Measurements from ENCODE around the gene NPB.
A peak's percentile ranks its signal among the peaks of the same experiment; 100 is the strongest.
"Not testable (repeated sequence)": the region's sequence is repeated elsewhere in the genome, so short reads cannot be mapped to it uniquely, and the experiment has no call there.

NPB gene

GRCh38 chr17:81912441-81913309 lies 10.6 kb downstream of the NPB start:
- no peak for DNase-seq

- no peak for DNase-seq
Observed at GRCh38 chr17:81913394-81914102, 11.5 kb downstream of the NPB start.

DNA sequence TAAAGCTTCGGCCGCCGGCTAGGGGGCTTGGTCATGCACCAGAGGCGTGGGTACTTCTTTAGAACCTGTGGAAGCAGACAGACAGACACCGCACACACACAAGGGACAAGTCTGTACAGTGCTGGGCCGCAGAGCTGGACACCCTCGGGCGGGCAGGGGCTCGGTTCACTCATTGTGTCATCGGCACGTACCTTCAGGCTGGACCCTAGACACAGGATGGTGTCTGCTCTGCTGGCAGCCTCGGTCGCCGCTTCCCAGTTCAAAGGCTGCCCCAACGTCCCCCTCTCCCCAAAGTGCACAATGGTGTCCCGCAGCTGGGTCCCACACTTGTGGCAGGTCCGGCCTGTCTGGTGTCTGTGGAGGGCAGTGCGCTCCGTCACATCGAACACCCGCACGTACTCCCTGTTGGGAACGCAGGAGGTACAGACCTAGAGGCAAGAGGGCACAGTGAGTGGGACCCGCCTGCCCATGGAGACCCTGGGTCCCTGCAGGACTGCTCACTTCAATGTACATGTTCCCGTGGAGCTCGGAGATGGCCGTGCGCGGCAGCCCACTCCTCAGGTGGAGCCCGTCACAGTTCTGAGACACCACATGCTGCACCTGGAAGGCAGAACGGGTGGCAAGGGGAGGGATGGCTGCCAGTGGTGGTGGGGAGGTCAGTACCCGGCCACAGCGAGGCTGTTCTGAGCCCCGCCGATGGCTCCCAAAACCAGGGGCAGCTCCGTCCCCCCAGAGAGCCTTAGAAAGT lies 12.2 kb downstream of the NPB start:
- DNase-seq = no peak

- no peak for DNase-seq
Observed at GRCh38 chr17:81915331-81915730, 13.3 kb downstream of the NPB start.

DNA sequence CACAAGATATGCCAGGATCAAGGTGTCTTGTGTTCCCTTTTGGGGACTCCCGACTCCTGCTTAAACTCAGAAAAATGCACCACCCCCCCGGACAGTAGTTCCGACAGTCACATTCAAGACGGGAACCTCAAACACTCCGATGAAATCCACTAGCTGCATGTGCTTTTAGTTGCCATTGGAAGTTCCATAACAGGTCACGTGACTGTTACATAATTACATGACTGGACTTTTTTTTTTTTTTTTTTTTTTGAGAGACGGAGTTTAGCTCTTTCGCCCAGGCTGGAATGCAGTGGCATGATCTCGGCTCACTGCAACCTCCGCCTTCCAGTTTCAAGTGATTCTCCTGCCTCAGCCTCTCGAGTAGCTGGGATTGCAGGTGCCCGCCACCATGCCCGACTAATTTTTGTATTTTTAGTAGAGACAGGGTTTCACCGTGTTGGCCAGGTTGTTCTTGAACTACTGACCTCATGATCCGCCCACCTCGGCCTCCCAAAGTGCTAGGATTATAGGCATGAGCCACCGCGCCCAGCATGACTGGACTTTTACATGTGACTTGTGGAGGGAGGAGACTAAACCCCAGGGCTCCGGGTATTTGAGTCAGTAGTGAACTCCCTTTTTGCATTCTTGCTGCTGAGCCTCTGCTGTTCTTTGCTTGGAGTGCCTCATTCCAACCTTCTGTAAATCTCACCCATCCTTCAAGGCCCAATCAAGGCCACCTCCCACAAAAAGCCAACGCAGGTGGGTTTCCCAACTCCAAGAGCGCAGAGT lies 14.4 kb downstream of the NPB start:
- no peak for DNase-seq

- DNase-seq = peak; percentile 69 to 89 (median 82)
Observed at GRCh38 chr17:81917565-81918332, 15.7 kb downstream of the NPB start, which contains the start of gene SIRT7. SIRT7 (minus strand) TSS chr17:81918176; CDS start chr17:81918131, 45 bp downstream.

DNA sequence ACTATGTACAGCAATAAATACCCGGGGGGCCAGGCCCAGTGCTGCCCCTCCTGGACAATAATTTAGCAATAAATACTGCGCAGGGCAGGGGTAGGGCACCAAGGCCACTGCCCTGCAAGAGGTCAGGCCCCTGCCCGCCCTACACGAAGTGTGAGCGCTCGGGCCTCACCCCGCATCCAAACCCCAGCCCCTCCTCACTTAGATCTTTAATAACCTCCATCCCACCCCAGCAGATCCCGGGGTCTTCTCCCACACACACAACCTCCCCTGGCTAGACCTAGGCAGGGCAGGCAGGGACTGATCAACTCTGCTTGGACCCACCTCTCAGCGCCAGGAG lies 16.3 kb downstream of the NPB start:
- DNase-seq = not testable (repeated sequence)

DNA sequence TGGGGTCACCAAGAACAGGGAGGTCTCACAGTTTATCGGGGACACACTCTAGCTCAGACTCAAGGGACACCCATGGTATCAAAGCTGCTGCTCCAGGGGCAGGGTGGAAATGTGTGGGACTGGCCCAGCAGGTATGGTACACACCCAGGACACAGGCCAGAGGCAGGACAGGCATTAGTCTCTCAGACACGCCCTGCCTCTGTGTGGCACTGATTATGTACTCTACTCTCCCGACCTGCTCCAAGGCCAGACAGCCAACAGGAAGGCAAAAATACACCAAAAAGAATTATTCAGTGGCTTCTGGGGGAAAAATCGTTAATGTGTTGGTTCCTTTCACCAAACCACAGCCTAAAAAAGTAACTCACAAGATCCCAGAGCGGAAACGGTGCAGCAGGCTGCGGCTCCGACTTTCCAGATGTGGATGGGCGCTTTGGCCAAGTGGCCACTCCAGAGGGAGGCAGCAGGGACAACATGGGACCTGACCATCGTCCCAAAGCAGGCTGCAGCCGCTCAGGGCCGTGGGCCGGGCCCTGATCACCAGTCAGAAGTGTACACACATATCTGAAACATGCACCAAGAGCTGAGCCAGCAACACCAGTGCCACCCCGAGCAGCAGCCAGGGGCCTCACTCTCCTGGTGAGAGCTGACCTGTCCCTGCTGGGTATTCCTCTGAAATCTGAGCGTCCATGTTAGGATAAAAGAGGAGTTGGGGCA lies 17.0 kb downstream of the NPB start:
- no peak for DNase-seq

GRCh38 chr17:81920612-81921536 lies 18.8 kb downstream of the NPB start:
- no peak for DNase-seq

DNA sequence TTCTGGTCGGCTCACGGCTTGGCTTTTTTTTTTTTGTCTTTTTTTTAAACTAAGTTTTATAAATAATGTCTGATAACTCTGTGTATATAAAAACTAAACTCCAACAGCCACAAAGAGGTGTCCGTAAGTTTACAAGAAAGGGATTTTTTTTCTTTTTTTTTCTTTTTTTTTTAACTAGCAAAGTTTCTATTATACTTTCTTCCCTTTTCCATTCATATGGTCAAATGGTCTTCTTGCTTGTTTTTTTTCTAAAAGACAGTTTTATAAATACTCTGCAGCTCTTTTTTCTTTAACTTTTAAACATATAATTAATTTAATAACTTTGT lies 19.5 kb downstream of the NPB start:
- no peak for DNase-seq

DNA sequence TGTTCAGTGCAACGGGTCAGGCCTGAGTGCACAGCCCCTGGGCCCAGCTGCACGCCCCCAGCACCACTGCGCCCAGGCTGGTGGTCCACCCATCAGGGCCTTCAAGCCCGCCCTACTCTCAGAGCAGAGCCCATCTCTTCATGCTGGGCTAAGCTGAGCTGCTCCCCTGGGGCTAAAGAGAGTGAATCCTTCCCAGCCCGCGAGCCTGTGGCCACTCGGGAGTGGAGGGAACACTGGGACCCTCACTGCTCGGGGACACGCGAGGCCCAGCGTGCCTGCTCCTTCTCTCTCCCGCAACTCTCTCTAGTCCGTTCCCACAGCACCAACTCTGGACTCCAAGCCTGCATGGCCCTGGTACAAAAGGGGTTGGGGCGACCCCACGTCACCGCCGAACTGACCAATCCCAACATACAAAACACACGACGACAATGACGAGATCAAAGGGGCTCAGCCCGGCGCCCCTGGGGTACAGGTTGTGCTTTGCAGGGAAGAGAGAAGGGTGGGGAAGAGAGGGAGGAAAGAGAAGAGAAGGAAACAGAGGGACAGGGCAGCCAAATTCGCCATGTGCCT lies 20.0 kb downstream of the NPB start:
- DNase-seq = no peak

DNA sequence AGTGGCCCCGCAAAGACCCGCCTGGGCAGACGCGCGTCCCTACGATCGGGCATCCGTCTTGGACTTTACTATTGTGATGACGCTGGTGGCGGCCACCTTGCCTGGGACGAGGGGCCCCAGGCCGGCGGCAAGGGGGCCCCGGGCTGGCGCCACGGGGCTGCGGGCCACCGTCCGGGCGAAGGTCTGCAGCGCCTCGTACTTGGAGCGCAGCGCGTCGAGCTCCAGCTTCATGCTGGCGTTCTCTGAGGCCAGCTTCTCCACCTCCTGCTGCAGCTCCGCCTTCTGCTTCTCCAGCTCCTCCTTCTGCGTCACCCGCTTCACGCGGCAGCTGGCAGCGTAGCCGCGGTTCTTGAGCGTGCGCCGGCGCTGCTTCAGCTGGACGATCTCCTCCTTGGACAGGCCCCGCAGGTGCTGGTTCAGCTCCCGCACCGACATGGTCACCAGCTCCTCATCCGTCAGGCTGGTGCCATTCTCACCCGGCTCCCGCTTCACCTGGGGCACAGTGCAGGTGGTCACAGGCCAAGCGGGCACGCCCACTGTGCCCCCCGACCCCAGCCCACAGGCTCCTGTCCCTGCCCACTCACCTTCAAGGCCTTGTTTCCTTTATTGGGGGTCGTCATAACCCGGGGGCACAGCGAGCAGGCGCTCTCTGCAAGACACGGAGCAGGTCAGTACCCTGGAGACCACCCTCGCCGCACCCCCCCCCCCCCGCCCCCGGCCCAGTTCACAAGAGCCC lies 20.7 kb downstream of the NPB start:
- no peak for DNase-seq

DNA sequence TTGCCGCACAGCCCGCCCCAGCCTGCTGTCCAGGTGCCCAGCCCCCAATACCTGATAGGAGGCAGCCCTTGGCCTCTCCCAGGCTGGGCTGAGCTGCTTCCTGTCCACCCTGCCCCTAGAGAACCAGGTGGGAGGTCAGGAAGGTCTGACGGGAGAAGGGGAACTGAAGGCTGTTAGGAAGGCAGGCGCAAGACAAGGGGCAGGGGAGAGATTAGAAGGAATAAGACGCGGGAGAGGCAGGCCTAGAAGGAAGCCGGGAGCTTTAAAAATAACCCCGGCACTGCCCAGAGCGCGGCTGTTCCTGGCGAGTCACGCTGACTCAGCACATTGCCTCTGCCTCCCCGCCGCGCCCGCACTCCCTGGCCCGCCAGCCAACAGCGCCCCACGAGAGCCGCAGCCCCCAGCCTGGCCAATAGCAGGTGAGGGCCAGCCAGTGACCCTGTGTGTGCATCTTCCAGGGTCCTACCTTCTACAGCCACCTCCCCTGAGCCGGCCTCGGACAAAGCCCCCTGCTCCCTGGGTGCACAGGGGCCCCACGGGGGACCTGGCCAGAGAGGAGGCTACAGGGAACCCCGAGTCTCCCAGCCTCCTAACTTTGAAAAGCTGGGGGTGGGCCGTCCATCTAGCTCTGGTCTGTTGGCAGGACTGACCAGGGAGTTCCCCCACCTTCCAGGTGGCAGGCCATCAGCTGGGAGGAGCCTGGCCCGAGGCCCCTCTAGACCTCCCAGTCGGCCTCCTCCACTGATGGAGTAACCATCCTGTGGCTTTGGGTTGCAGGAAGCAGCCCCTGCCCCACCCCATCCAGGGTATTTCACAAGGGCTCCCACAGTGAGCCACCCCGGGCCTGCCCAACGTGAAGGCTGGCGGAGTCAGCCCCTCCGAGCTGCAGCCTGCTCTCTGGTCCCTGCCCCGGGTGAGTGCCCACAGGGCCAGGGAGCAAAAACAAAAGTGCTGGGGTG lies 21.5 kb downstream of the NPB start:
- DNase-seq = no peak

GRCh38 chr17:81924557-81925532 lies 22.8 kb downstream of the NPB start:
- peak in 1 of 4 experiments; percentile 27 for DNase-seq

DNA sequence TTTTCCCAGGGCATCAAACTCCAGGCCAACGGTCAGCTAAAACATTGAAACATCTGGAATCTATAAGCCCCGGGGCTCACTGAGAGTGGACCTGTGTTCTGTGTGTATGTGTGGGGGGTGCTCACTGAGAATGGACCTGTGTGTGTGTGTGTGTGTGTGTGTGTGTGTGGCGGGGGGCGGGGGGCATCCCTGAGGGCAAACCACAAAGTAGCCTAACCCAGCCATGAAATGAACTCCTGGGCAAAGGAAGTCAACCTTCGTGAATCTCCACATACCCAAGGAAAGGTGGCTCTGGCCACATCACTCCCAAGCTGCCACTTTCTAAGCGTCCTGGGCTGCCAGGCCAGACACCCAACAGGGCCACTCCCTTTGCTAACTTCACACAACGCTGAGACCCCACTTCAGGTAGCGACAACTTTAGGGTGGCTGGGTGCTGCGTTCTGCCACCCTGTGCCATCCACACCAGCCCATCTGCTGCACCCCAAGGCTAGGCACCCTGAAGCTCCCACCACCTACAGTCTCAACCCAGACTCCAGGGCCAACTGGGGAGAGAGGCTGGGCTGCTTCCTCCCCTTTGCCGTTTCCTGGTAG lies 23.9 kb downstream of the NPB start:
- no peak for DNase-seq

- DNase-seq = peak in 1 of 4 experiments; percentile 42
Observed at GRCh38 chr17:81926451-81927151, 24.6 kb downstream of the NPB start.
